ENCODE measurements around the gene ZNF888.
"Not testable (repeated sequence)": the region's sequence is repeated elsewhere in the genome, so short reads cannot be mapped to it uniquely, and the experiment has no call there.

Gene ZNF888

DNA sequence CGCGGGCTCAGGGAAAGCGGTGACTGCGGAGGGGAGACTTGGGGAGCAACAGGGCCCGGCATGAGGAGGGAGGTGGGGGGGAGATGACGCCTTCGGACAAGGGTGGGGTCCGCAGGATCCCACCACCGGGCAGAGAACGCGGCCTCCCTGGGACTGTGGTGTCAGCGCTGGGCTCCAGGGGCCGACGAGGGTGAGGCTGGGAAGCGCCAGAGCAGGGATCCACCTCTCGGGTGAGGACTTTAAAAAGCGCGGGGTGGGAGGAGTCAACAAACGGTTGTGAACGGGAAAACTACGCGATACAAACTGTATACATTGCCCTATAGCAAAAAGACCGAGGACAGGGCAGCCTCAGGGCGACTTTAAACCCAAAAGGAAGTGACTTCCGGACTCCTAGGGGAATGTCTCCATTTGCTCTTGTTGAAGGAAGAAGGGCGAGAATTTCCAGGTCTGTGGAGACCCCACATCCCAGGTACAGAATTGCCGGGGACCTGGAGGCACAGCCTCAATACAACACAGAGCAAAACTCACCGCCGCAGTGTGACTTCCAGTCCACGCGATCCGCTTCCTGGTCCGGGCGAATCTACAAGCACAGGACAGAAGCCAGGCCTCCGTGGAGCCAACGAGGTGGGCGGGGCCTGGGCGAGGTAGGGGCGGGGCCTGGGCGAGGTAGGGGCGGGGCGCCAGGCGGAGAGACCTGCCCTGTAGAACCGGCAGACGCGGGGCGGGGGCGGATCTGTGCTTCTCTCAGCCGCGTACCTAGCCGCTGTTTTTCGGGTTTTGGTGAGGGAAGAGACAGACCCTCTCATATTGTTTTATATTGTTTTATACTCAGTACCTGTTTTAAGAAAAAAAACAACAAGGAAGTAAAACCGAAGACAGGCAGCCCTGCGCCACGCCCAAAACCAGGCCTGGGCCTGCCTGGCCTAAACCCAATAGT is at the start of gene ZNF888:
Gene ZNF888 (minus strand): TSS at position 588 of the 937 bp plus-strand sequence. CDS start 5,555 bp downstream, outside the sequence.
- peak; percentile 43 to 71 for DNase-seq (ENCODE audit: extremely low read depth in 1 of 2, low read depth in 1 of 2)

- DNase-seq (ENCODE audit: extremely low read depth in 1 of 2, low read depth in 1 of 2): no peak
Measured at GRCh38 chr19:52967772-52968171, 44.5 kb upstream of the ZNF888 start.

- DNase-seq (ENCODE audit: extremely low read depth in 1 of 2, low read depth in 1 of 2): no peak
Measured at GRCh38 chr19:52963247-52963618, 40.0 kb upstream of the ZNF888 start.

GRCh38 chr19:52962394-52963246 is 39.4 kb upstream of the ZNF888 start, which contains the start of gene ZNF816:
Gene ZNF816 (minus strand): TSS chr19:52962881. CDS start chr19:52956089, 6,792 bp downstream.
- peak; percentile 97 to 99 for DNase-seq (ENCODE audit: extremely low read depth in 1 of 2, low read depth in 1 of 2)

- no peak for DNase-seq (ENCODE audit: extremely low read depth in 1 of 2, low read depth in 1 of 2)
Measured at GRCh38 chr19:52961981-52962380, 38.8 kb upstream of the ZNF888 start.

GRCh38 chr19:52959613-52960295 is 36.5 kb upstream of the ZNF888 start:
- DNase-seq (ENCODE audit: extremely low read depth in 1 of 2, low read depth in 1 of 2): no peak

- no peak for DNase-seq (ENCODE audit: extremely low read depth in 1 of 2, low read depth in 1 of 2)
Measured at GRCh38 chr19:52957591-52957990, 34.4 kb upstream of the ZNF888 start.

DNA sequence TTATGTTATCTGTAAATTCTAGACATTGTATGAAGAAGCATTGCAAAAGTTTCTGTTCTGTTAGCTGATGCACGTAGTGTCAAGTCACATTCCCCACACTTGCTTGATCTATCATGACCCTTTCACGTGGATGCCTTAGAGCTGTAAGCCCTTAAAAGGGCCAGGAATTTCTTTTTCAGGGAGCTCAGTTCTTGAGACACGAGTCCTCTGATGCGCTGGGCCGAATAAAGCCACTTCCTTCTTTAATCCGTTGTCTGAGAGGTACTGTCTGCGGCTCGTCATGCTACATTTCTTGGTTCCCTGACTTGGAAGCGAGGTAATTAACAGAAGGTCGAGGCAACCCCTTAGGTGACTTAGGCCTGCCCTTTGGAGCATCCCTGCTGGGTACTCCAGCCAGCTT is 33.7 kb upstream of the ZNF888 start:
- DNase-seq (ENCODE audit: extremely low read depth in 1 of 2, low read depth in 1 of 2): no peak

DNA sequence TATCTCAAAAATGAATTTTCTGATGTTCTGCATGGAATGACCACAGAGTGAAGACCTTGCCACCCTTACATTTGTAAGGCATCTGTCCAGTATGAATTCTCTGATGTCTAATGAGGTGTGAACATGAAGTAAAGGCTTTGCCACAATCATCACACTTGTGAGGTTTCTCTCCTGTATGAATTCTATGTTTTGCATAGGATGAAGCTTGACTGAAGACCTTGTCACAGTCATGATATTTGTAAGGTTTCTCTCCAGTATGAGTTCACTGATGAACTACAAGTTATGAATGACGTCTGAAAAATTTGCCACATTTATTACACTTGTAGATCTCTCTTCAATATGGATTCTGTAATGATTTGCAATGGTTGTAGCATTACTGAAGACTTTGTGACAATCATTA is 26.2 kb upstream of the ZNF888 start:
- DNase-seq (ENCODE audit: extremely low read depth in 1 of 2, low read depth in 1 of 2): no peak

- no peak for DNase-seq (ENCODE audit: extremely low read depth in 1 of 2, low read depth in 1 of 2)
Measured at GRCh38 chr19:52948025-52948770, 25.0 kb upstream of the ZNF888 start.

GRCh38 chr19:52946322-52947310 is 23.4 kb upstream of the ZNF888 start:
- no peak for DNase-seq (ENCODE audit: extremely low read depth in 1 of 2, low read depth in 1 of 2)

GRCh38 chr19:52945652-52946321 is 22.6 kb upstream of the ZNF888 start:
- no peak for DNase-seq (ENCODE audit: extremely low read depth in 1 of 2, low read depth in 1 of 2)

GRCh38 chr19:52944703-52945493 is 21.7 kb upstream of the ZNF888 start:
- DNase-seq (ENCODE audit: extremely low read depth in 1 of 2, low read depth in 1 of 2): not testable (repeated sequence)

GRCh38 chr19:52943884-52944643 is 20.8 kb upstream of the ZNF888 start:
- no peak for DNase-seq (ENCODE audit: extremely low read depth in 1 of 2, low read depth in 1 of 2)

DNA sequence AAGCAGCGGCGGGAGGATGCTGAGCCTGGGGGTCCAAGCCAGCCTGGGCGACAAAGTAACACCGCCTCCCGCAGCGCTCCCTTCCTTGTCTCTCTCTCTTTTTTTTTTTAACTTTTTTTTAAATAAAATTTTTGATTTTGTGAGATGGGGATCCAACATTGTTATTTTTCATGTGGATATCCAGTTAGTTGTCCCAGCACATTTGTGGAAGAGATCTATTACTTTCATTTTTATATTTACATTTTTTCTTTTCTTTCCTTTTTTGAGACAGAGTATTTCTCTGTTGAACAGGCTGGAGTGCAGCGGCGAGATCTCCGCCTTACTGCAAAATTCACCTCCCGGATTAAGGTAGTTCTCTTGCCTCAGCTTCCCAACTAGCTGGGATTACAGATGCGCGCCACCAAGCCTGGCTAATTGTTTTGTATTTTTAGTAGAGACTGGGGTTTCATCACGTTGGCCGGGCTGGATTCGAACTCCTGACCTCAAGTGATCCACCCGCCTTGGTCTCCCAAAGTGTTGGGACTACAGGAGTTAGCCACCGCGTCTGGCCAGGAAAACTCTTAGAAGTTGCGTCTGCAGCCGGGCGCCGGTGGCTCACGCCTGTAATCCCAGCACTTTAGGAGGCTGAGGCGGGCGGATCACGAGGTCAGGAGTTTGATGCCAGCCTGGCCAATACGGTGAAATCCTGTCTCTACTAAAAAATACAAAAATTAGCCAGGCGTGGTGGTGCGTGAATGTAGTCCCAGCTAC is 20.1 kb upstream of the ZNF888 start:
- no peak for DNase-seq (ENCODE audit: extremely low read depth in 1 of 2, low read depth in 1 of 2)

DNA sequence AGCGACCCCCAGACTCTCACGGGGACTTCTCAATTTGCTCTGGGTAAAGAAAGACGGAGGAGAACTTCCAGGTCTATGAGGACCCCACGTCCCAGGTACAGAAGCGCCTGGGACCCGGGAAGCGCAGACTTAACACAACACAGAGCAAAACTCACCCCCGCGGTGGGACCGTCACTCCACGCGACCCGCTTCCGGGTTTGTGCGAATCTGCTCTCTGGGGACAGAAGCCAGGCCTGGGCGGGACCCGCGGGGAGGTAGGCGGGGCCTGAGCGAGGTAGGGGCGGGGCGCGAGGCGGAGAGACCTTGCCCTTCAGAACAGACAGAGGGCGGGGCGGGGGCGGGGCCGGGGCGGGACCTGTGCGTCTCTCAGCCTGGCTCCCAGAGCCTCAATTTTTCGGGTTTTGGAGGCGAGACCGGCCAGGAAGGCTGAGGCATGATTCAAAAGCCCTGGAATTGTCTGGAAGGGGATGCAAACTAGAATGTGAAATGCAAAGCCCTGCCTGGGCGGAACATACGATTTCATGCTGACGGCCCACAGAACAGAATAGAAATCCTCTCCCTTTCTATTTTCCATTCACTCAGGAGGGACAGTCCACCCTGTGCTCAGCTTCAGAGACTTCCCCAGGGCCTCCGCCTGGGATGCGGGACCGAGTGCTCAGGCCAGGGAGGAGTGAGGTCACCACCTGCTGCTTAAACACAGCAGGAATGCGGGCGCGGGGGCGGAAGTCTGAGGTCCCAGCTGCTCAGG is 19.3 kb upstream of the ZNF888 start:
- DNase-seq (ENCODE audit: extremely low read depth in 1 of 2, low read depth in 1 of 2): peak; percentile 86 to 92

All from activated CD8-positive, alpha-beta memory T cell treated with anti-CD3 and anti-CD28 coated beads for 1 hour (primary cell).